ENCODE results near the gene ST14.

DNA sequence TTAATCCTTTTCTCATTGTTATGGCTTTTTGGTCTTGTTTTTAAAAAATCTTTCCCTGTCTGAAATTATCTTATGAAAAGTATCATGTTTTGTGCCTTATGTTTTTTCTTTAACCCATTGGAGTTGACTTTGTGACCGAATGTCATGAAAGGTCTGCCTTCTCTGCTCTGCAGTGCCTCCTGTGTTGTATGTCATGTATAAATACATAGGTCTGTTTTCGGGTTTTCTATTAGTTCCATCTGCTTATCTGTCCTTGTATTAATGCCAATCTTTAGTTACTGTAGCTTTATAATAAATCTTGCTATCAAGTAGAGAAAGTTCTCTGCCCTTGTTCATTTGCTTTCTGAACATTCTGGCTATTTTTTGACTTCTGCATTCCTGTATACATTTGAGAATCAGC is 82.1 kb downstream of the ST14 start:
- TF ChIP-seq, protein P1, sequence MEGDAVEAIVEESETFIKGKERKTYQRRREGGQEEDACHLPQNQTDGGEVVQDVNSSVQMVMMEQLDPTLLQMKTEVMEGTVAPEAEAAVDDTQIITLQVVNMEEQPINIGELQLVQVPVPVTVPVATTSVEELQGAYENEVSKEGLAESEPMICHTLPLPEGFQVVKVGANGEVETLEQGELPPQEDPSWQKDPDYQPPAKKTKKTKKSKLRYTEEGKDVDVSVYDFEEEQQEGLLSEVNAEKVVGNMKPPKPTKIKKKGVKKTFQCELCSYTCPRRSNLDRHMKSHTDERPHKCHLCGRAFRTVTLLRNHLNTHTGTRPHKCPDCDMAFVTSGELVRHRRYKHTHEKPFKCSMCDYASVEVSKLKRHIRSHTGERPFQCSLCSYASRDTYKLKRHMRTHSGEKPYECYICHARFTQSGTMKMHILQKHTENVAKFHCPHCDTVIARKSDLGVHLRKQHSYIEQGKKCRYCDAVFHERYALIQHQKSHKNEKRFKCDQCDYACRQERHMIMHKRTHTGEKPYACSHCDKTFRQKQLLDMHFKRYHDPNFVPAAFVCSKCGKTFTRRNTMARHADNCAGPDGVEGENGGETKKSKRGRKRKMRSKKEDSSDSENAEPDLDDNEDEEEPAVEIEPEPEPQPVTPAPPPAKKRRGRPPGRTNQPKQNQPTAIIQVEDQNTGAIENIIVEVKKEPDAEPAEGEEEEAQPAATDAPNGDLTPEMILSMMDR (optimal IDR thresholded peaks at IDR 0.05 in 1 of 3, IDR thresholded peaks at IDR 0.05 in 1 of 3, conservative IDR thresholded peaks at IDR 0.05 in 1 of 3; ENCODE audit: extremely low read depth in 1 of 3, insufficient read depth in 2 of 3, low read length in 3 of 3) = peak in 1 of 3 experiments; percentile 4
- TF ChIP-seq EZH2 (IDR thresholded peaks at IDR 0.05; ENCODE audit: low read length) = no peak

Measured in keratinocyte (primary cell).